ENCODE results near the gene PIP5K1A.

GRCh38 chr1:151198254-151199127 is at the start of gene PIP5K1A:
- TF ChIP-seq CTCF (IDR thresholded peaks at IDR 0.05; ENCODE audit: control extremely low read depth in 1 of 3, insufficient read depth in 1 of 3, low read depth in 1 of 3, low read length in 3 of 3): no peak
- no peak for TF ChIP-seq SP2 (IDR thresholded peaks at IDR 0.05; ENCODE audit: low read length)
- TF ChIP-seq SIX5 (IDR thresholded peaks at IDR 0.05; ENCODE audit: low read depth, low read length): no peak

Data from H1 (cell line).